HFFc6 (cell line): ENCODE results near the gene SLC24A4. TPM values are rescaled to one million over a fixed set of nuclear protein-coding genes. Genes with fewer than 3 reads are reported as not detected.

Experiments used
- DNase-seq: peaks from one replicate; pipeline ENCODE4 v3.0.0-alpha.2; 2018
- H3K27ac Mint-ChIP-seq: 2 replicates; pipeline ENCODE4 v1.8.0; 2020; ENCODE audit warnings: mild to moderate bottlenecking, mixed read lengths
- H3K27me3 Mint-ChIP-seq: 2 replicates; pipeline ENCODE4 v1.8.0; 2021; ENCODE audit warnings: mild to moderate bottlenecking, moderate library complexity, mixed read lengths; ENCODE audit not compliant: insufficient read depth
- H3K36me3 Mint-ChIP-seq: 2 replicates; pipeline ENCODE4 v1.8.0; 2021; ENCODE audit warnings: low read depth, mixed read lengths
- H3K4me1 Mint-ChIP-seq: 2 replicates; pipeline ENCODE4 v1.8.0; 2020; ENCODE audit warnings: low read depth, mixed read lengths
- H3K4me3 Mint-ChIP-seq: 2 replicates; pipeline ENCODE4 v1.8.0; 2020; ENCODE audit warnings: mild to moderate bottlenecking, moderate library complexity, mixed read lengths
- H3K9me3 Mint-ChIP-seq: 2 replicates; pipeline ENCODE4 v1.8.0; 2020; ENCODE audit warnings: mild to moderate bottlenecking, mixed read lengths
- CTCF ChIP-seq: fragments of 200-600 bp; sonication (generic); IDR thresholded peaks from 2 replicates; pipeline ENCODE4 v1.5.0; 2021; ENCODE audit warnings: antibody characterized with exemption, mild to moderate bottlenecking
- total RNA-seq, 6 experiments: library from RNA; stranded (reverse); fragmentation: NEBNext Ultra II Directional; extraction: Animal tissue kit (Norgen Biotek cat#: 25700); gene quantifications; 2 replicates in 1 of 6; 3 replicates in 5 of 6; pipeline ENCODE4 v1.2.3, GENCODE V29; 2021

Gene SLC24A4
- total RNA-seq, 6 experiments from 2014 or later = not detected

- Mint-ChIP-seq H3K27ac (no peak overlapping the region; the same call in 1 of the 2 replicates), H3K4me3 (no peak overlapping the region)
- DNase-seq = peak; percentile 81
Observed at GRCh38 chr14:92425101-92425500, 102.1 kb downstream of the SLC24A4 start.

GRCh38 chr14:92426237-92426636, 103.3 kb downstream of the SLC24A4 start:
- peak; percentile 30 for DNase-seq
- Mint-ChIP-seq H3K4me1 (peaks cover 28% of the 10 kb centered on the region), H3K4me3 (peak overlapping the region; percentile 10; the same call in 1 of the 2 replicates), H3K9me3 (peaks cover 21% of the 10 kb centered on the region), H3K27me3 (peaks cover 8% of the 10 kb centered on the region), H3K27ac (peak overlapping the region; percentile 2; the same call in 1 of the 2 replicates), H3K36me3 (peaks cover 13% of the 10 kb centered on the region)
- TF ChIP-seq CTCF = no peak

More at GRCh38 chr14:92425101-92425500, 102.1 kb downstream of the SLC24A4 start:
- Mint-ChIP-seq H3K9me3 (peaks cover 21% of the 10 kb centered on the region), H3K36me3 (peaks cover 13% of the 10 kb centered on the region), H3K4me1 (peaks cover 28% of the 10 kb centered on the region), H3K27me3 (peaks cover 7% of the 10 kb centered on the region)
- no peak for TF ChIP-seq CTCF

- Mint-ChIP-seq H3K27ac (no peak overlapping the region), H3K4me3 (no peak overlapping the region), H3K27me3 (peaks cover 14% of the 10 kb centered on the region), H3K36me3 (peaks cover 13% of the 10 kb centered on the region), H3K9me3 (peaks cover 21% of the 10 kb centered on the region), H3K4me1 (peaks cover 28% of the 10 kb centered on the region)
- no peak for TF ChIP-seq CTCF
- DNase-seq = no peak
Observed at GRCh38 chr14:92427096-92427495, 104.1 kb downstream of the SLC24A4 start.

- H3K36me3 Mint-ChIP-seq = 0 out of 2 replicates have a peak, but pooled peaks cover 5% of the 10 kb centered on the region
Observed at GRCh38 chr14:92430686-92431085, 107.7 kb downstream of the SLC24A4 start.

GRCh38 chr14:92431199-92431725, 108.3 kb downstream of the SLC24A4 start:
- no peak overlapping the region for H3K27ac Mint-ChIP-seq
- no peak for DNase-seq
- peaks cover 12% of the 10 kb centered on the region; the same call in 1 of the 2 replicates for H3K9me3 Mint-ChIP-seq
- H3K27me3 Mint-ChIP-seq = peaks cover 29% of the 10 kb centered on the region
- no peak overlapping the region for H3K4me3 Mint-ChIP-seq
- no peak for TF ChIP-seq CTCF
- peaks cover 13% of the 10 kb centered on the region for H3K4me1 Mint-ChIP-seq
- H3K36me3 Mint-ChIP-seq = peaks cover 5% of the 10 kb centered on the region; the same call in 1 of the 2 replicates

More at GRCh38 chr14:92430686-92431085, 107.7 kb downstream of the SLC24A4 start:
- H3K4me3 Mint-ChIP-seq = no peak overlapping the region
- TF ChIP-seq CTCF = no peak
- no peak for DNase-seq
- H3K27me3 Mint-ChIP-seq = peaks cover 27% of the 10 kb centered on the region
- H3K9me3 Mint-ChIP-seq = peaks cover 12% of the 10 kb centered on the region; the same call in 1 of the 2 replicates
- H3K4me1 Mint-ChIP-seq = peaks cover 18% of the 10 kb centered on the region
- H3K27ac Mint-ChIP-seq = no peak overlapping the region
